Effector CD4-positive, alpha-beta T cell (primary cell): ENCODE measurements around the gene SFRP2.

Source experiments
- DNase-seq: peaks from one replicate; pipeline ENCODE4 v3.0.0-alpha.2; 2020

SFRP2 gene

DNA sequence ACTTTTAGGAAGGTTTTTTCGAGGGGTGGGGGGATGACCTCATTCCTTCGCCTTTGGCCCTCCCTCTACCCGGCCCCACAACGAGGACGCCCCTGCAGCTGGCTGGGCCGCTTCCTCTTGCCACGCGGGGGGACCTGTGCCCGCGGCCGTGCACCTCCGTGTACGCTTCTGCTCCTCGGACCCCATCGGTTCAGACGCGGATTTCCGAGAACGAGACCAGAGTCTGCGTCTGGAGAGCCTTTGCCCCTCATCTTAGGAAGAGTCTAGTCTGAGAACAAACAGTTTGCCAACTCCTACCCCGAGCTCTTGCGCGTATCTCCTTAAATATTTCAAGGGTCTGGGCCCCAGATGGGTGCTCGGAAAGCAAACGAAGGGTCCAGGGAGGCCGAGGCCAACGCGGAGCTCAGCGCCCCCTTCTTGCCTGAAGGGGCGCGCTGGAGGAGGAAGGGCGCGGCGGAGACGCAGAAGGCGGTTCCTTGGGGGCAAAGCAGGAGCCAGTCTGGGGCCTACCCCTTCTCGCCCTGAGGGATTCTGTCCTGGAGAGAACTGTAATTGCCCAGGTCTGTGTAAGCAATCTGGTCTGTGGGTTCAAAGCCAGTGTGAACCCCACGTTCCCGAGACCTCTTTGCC is 3.9 kb upstream of the SFRP2 start:
- no peak for DNase-seq

- DNase-seq, result no peak
Measured at GRCh38 chr4:153791746-153792617, 3.1 kb upstream of the SFRP2 start.

DNA sequence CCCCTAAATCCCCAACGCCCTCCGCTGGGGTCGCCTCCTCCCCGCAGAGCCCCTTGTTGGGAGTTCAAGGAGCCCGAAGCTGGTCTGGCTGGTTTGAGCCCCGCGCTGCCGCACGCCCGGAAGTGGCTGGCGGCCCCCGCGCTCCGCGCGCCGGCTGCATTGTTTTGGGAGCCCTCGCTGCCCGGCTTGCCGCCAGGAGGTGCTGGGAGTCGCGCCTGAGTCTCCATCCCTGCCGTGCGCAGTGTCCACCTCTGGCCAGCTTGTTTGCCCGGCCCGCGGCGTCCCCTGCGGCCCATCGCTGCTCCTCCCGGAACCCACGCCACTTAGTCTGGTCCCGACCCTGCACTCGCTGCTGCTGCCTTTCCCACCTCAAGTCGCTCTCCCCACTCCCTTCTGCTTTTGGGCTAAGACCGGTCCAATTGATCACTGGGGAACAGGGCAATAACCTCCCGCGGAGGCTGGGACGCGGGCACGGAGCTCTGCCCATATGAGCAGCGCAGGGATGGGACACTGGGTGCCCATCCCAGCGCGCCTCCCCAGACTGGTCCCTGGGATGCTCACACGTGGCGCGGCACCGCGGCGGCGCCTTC is 2.2 kb upstream of the SFRP2 start:
- no peak for DNase-seq

DNA sequence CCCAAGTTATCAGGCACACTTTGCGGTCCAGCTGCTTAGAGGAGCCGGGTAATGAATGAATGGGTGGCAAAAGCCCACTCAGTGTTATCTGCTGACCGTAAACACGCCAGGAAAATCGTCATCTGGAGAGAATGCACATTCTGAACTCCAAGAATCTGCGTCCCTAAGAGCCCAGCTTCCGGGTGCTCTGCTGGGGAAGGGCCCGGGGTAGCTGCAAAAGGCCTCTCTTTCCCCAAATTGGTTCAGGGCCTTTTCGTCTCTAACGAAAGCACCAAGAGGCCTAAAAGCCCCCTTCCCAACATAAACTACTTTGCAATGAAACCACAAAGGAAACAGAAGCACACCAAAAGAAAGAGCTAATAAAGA is 1.6 kb upstream of the SFRP2 start:
- DNase-seq, result no peak

DNA sequence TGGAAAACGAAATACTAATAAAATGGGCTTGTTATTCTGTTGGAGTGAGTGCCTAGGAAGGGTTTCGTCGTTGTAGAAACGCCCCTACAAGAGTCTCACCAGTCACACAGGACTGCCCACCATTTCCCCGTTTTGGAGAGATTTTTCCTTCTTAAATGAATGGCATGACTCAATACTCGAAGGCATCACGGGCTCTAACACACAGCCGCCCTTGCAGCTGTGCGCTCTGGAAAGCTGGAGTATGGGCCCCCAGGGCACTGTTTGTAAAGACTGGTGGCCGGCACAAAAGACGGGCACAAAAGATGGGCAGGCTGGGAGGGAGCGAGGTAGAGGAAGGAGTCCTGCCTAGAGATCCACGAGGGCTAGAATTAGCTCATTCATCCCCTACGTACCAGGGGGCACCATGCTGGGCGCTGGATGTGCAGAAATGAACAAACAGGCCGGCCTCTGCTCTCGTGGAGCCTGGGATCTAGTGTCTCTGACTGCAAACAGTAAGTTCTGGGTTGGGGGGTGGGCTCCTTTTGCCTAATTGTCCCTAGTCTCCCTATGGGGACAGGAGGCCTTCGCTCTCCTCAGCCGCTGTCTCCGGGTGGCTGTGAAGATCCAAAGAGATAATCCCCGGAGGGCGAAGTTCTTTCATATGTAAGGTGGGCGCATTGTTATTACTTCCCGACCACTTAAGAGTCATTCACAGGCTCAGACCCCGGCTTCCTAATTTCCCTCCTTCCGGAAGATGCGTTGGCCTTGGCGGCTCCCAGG is 1.0 kb upstream of the SFRP2 start:
- no peak for DNase-seq

DNA sequence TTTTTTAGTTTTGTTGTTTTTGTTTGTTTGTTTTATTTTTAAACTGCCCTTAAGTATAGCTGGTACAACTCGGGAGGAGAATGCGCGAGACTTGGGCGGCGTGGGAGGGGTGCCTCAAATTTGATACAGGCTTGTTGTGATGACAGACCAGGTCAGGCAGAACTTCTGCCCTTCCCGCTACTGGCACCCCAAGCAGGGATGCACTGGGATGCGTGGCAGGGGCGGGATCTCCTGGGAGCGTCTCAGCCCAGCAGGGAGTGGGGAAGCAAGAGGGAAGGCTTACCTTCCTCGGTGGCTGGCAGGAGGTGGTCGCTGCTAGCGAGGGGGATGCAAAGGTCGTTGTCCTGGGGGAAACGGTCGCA is 851 bp downstream of the SFRP2 start:
- DNase-seq, result no peak

GRCh38 chr4:153787575-153787974 is 1.3 kb downstream of the SFRP2 start:
- no peak for DNase-seq

- no peak for DNase-seq
Measured at GRCh38 chr4:153787061-153787560, 1.8 kb downstream of the SFRP2 start.

DNA sequence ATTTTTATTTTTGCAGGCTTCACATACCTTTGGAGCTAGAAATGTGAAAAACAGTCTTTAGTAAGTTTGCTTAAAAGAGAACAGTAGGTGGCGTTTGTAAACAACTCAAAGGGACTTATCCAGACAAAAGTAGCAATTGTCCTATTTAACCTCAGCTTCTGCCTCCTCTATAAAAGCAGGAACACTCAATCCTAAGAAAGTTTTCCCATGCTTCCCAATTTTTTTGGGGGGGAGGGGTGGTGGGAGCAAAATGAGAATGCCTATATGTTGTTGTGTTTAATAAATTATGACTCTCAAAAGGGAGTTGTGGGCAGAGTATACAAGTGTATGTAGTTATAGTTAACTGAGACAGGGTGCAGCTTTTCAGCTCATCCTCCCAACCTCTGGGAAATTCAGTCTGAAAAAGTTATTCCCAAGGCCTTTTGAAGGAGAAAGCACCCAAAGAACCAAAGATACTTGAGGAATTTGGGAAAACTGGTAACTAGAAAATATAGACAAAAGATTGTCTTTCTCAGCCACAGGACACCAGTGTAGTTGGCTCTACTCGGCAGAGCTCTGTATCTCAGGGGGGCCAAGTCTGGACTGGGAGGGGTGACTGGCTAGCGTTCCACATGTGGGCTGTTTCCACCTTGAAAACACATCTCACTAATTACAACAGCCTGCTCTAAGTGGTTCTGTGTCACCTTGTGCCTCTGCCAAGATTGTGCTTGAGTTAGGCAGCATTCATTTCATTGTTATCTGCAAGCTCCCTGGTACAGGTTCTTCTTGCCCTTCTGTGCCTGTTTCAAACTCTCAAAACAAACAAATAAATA is 2.8 kb downstream of the SFRP2 start:
- DNase-seq, result no peak

GRCh38 chr4:153784166-153784699 is 4.7 kb downstream of the SFRP2 start:
- no peak for DNase-seq

DNA sequence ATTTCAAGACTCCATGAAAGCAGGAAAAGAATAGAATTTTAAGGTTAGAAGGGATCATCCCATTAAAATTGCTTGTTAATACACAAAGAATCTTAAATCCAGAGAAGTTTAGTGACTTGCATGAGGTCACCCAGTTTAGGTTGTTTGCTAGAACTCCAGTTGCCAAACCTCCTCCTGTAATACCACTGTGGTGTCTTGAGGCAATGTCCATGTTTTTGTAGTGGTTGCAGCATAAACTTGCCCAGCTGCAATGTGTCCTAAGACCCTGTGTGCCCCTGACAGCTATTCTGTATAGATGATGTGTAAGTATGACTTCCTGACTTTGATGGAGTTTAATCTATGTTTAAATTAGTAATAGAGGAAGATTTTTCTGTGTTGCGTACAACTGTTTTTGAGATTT is 6.3 kb downstream of the SFRP2 start:
- DNase-seq, result no peak

DNA sequence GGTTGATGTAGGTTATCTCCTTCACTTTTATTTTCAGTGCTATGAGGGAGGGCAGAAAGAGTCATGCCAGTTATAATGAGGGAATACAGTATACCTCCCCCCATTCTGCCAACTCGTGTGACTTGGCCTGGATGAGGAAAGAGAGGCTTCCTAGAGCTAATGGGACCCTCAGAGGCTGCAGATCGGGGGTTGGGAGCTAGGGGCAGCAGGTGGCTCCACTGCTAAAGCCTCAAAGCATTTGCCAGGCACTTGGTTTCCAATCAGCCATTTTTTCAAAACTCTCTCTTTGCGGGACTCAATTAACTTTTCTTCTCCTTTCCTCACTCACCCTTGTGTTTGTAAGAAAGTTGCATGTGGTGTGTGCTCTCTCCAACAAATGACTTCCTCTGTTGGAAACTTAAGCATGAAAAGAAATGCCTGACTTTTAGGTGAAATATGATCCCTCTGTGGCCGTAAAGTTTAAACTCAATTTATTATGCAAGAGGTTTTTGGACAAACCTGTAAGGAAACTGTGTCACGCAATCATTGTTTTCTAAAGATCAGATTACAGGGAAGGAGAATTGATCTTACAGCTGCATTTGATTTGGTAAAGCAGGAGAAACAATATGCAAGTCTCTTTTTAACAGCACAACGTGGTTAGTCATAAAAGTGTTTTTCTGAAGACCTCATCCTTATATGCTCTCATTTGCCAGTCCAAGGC is 7.0 kb downstream of the SFRP2 start:
- DNase-seq, result no peak

GRCh38 chr4:153781280-153781679 is 7.6 kb downstream of the SFRP2 start:
- DNase-seq, result no peak

DNA sequence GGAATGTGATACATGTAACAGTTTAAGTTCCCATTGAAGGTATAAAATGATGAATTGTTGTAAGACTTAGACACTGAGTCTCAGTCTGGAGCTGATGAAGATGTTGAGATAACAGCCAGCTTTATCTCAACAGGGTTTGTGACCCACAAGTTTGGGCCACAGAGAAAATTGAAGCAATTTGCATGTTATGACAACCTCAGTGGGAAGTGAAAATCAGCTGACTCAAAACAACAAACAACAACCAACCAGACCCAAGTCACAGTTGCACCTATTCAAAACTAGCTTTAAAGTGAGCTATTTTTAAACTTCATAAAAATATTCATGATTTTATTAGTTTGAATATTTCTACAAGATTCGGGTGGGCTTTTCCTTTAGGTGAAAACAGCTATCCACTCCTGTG is 8.0 kb downstream of the SFRP2 start:
- no peak for DNase-seq

- no peak for DNase-seq
Measured at GRCh38 chr4:153780221-153780620, 8.7 kb downstream of the SFRP2 start.

- DNase-seq, result no peak
Measured at GRCh38 chr4:153778383-153778782, 10.5 kb downstream of the SFRP2 start.

- DNase-seq, result no peak
Measured at GRCh38 chr4:153777421-153777820, 11.5 kb downstream of the SFRP2 start.

DNA sequence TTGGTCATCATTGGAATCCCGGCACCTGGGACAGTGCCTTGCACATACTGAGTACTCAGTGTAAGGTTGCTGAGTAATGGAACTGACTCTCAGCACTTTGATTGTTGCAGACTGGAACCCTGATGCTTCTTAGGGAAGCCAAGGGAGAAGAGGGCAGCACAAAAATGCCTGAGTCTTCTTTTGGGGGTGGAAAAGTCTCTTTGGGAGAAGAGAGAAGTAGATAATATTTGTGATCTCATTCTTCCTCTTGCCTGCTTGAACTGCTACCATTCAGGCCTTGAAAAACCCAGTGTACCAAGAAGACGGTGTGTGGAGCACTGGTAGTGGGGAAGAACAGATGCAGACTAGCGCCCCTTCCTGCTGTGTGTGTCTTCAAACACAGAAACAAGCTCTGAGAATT is 12.3 kb downstream of the SFRP2 start:
- no peak for DNase-seq

- DNase-seq, result no peak
Measured at GRCh38 chr4:153773236-153773690, 15.6 kb downstream of the SFRP2 start.

DNA sequence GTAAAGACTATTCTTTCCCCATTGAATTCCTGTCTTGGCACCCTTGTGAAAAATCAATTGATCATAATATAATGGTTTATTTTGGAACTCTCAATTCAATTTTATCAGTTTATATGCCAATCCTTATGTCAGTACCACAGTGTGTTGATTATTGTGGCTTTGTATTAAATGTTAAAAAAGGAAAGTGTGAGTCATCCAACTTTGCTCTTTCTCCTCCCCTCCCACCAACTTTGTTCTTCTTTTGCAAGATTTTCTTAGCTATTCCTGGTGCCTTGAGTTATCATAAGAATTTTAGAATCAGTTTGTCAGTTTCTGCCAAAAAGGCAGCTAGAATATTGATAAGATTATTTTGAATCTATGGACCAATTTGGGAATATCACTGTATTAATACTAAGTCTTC is 17.8 kb downstream of the SFRP2 start:
- DNase-seq, result no peak

DNA sequence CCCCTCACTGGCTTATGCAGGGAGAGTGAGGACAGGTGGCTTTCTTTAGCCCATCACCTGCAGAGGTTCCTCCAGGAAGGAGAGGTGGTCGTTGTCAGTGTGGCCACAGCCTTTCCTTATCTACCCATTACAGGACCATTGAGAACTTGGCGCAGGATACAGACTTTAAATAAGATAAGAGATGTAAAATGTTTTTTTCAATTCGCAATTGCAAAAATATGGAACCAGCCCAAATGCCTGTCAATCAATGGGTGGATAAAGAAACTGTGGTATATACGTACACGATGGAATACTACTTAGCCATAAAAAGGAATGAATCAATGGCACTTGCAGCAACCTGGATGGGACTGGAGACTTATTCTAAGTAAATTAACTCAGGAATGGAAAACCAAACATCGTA is 22.1 kb downstream of the SFRP2 start:
- DNase-seq, result no peak
